KMS-11 (cell line): Measurements from ENCODE around the gene FUBP1.

ENCODE experiments used
- H2AFZ ChIP-seq: fragments of 200-600 bp; sonication (generic); 2 replicates; pipeline ENCODE4 v1.6.1; 2016; ENCODE audit warnings: antibody characterized with exemption, mixed run types, low read depth
- H3K27ac ChIP-seq: fragments of 200-600 bp; sonication (generic); 2 replicates; pipeline ENCODE4 v1.6.1; 2016; ENCODE audit warnings: mild to moderate bottlenecking, mixed run types
- H3K27me3 ChIP-seq: fragments of 200-600 bp; sonication (generic); 2 replicates; pipeline ENCODE4 v1.6.1; 2017; ENCODE audit warnings: mild to moderate bottlenecking, low read depth, mixed run types, moderate library complexity; ENCODE audit not compliant: insufficient read depth
- H3K36me3 ChIP-seq: fragments of 200-600 bp; sonication (generic); 2 replicates; pipeline ENCODE4 v1.6.1; 2017; ENCODE audit warnings: mild to moderate bottlenecking, mixed run types; ENCODE audit not compliant: insufficient read depth
- H3K4me1 ChIP-seq: fragments of 200-600 bp; sonication (generic); 2 replicates; pipeline ENCODE4 v1.6.1; 2016; ENCODE audit warnings: mild to moderate bottlenecking, low read depth, mixed run types; ENCODE audit not compliant: poor library complexity, severe bottlenecking
- H3K4me2 ChIP-seq: fragments of 200-600 bp; sonication (generic); 2 replicates; pipeline ENCODE4 v1.7.0; 2016; ENCODE audit warnings: mild to moderate bottlenecking, mixed run types
- H3K4me3 ChIP-seq: fragments of 200-600 bp; sonication (generic); IDR thresholded peaks from 2 replicates; pipeline ENCODE4 v1.6.1; 2017; ENCODE audit warnings: low read depth, low read length, mixed read lengths; ENCODE audit not compliant: insufficient read depth
- H3K79me2 ChIP-seq: fragments of 200-600 bp; sonication (generic); 2 replicates; pipeline ENCODE4 v1.6.1; 2016; ENCODE audit warnings: low read depth, mixed run types; ENCODE audit not compliant: insufficient read depth
- H3K9ac ChIP-seq: fragments of 200-600 bp; sonication (generic); 2 replicates; pipeline ENCODE4 v1.6.1; 2016; ENCODE audit warnings: mild to moderate bottlenecking, mixed run types
- H4K20me1 ChIP-seq: fragments of 200-600 bp; sonication (generic); 2 replicates; pipeline ENCODE4 v1.6.1; 2016; ENCODE audit warnings: mild to moderate bottlenecking, mixed run types; ENCODE audit not compliant: insufficient read depth
- CTCF ChIP-seq: fragments of 200-600 bp; sonication (generic); conservative IDR thresholded peaks from 2 replicates; pipeline ENCODE4 v1.6.1; 2017; ENCODE audit warnings: low read depth, mild to moderate bottlenecking, antibody characterized with exemption, low read length, moderate library complexity, mixed read lengths

The FUBP1 gene

GRCh38 chr1:78011050-78011449 is 32.2 kb upstream of the FUBP1 start:
- no peak overlapping the region for H2AFZ ChIP-seq
- peaks cover 20% of the 10 kb centered on the region; the same call in 1 of the 2 replicates for H3K79me2 ChIP-seq
- TF ChIP-seq CTCF: no peak
- H3K4me3 ChIP-seq: no peak overlapping the region
- H3K27ac ChIP-seq: no peak overlapping the region
- no peaks in the 10 kb centered on the region for H3K27me3 ChIP-seq
- no peak overlapping the region for H3K9ac ChIP-seq
- no peaks in the 10 kb centered on the region for H3K36me3 ChIP-seq
- no peak overlapping the region for H3K4me2 ChIP-seq
- H4K20me1 ChIP-seq: no peaks in the 10 kb centered on the region
- H3K4me1 ChIP-seq: peaks cover 29% of the 10 kb centered on the region

GRCh38 chr1:78009836-78010235 is 31.0 kb upstream of the FUBP1 start:
- no peak for TF ChIP-seq CTCF
- H3K9ac ChIP-seq: no peak overlapping the region
- H3K4me3 ChIP-seq: no peak overlapping the region
- no peak overlapping the region for H2AFZ ChIP-seq
- H3K79me2 ChIP-seq: peaks cover 29% of the 10 kb centered on the region; the same call in 1 of the 2 replicates
- H4K20me1 ChIP-seq: no peaks in the 10 kb centered on the region
- H3K4me1 ChIP-seq: peaks cover 29% of the 10 kb centered on the region
- H3K27me3 ChIP-seq: no peaks in the 10 kb centered on the region
- no peaks in the 10 kb centered on the region for H3K36me3 ChIP-seq
- H3K27ac ChIP-seq: no peak overlapping the region
- no peak overlapping the region for H3K4me2 ChIP-seq

DNA sequence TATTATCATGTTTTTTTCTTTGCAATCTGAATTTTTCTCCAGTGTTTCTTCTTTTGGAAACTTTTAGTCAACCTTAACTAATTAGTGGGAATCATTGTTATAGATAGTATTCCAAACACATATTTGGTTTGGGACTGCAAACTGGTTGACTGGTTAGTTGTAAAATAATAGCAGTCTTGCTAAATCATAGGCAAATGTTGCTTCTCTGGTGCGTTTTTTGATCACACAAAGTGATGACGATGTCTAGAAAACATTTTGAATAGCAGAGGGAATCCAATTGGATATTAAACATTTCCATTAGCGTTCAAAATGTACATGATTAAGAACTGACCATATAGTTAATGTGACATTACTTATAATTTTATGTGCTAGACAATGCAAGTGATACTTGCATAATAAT is 30.4 kb upstream of the FUBP1 start:
- H3K4me3 ChIP-seq: no peak overlapping the region
- no peaks in the 10 kb centered on the region for H3K27me3 ChIP-seq
- H3K36me3 ChIP-seq: no peaks in the 10 kb centered on the region
- no peak overlapping the region for H2AFZ ChIP-seq
- H3K9ac ChIP-seq: no peak overlapping the region
- TF ChIP-seq CTCF: no peak
- H4K20me1 ChIP-seq: no peaks in the 10 kb centered on the region
- H3K4me2 ChIP-seq: no peak overlapping the region
- H3K79me2 ChIP-seq: peaks cover 29% of the 10 kb centered on the region; the same call in 1 of the 2 replicates
- no peak overlapping the region for H3K27ac ChIP-seq
- peaks cover 29% of the 10 kb centered on the region for H3K4me1 ChIP-seq

GRCh38 chr1:78007677-78008341 is 28.9 kb upstream of the FUBP1 start:
- Histone ChIP-seq H4K20me1 (no peaks in the 10 kb centered on the region), H3K36me3 (no peaks in the 10 kb centered on the region), H3K4me3 (no peak overlapping the region), H3K27me3 (no peaks in the 10 kb centered on the region), H3K4me2 (no peak overlapping the region; the same call in 1 of the 2 replicates), H3K4me1 (peaks cover 40% of the 10 kb centered on the region), H3K79me2 (peaks cover 29% of the 10 kb centered on the region; the same call in 1 of the 2 replicates), H2AFZ (no peak overlapping the region), H3K27ac (no peak overlapping the region), H3K9ac (no peak overlapping the region)
- no peak for TF ChIP-seq CTCF
